Skeletal muscle cell (primary cell): ENCODE results near the gene BNIP5.
"Not testable (repeated sequence)": the region's sequence is repeated elsewhere in the genome, so short reads cannot be mapped to it uniquely, and the experiment has no call there.

Source experiments
- DNase-seq: peaks from one replicate; pipeline ENCODE4 v3.0.0-alpha.2; 2010; ENCODE audit warnings: low read depth
- H3K4me3 ChIP-seq: 2 replicates; pipeline ENCODE4 v1.5.1; 2011; ENCODE audit warnings: low read depth, mild to moderate bottlenecking, control low read depth, low read length, moderate library complexity

BNIP5 gene

DNA sequence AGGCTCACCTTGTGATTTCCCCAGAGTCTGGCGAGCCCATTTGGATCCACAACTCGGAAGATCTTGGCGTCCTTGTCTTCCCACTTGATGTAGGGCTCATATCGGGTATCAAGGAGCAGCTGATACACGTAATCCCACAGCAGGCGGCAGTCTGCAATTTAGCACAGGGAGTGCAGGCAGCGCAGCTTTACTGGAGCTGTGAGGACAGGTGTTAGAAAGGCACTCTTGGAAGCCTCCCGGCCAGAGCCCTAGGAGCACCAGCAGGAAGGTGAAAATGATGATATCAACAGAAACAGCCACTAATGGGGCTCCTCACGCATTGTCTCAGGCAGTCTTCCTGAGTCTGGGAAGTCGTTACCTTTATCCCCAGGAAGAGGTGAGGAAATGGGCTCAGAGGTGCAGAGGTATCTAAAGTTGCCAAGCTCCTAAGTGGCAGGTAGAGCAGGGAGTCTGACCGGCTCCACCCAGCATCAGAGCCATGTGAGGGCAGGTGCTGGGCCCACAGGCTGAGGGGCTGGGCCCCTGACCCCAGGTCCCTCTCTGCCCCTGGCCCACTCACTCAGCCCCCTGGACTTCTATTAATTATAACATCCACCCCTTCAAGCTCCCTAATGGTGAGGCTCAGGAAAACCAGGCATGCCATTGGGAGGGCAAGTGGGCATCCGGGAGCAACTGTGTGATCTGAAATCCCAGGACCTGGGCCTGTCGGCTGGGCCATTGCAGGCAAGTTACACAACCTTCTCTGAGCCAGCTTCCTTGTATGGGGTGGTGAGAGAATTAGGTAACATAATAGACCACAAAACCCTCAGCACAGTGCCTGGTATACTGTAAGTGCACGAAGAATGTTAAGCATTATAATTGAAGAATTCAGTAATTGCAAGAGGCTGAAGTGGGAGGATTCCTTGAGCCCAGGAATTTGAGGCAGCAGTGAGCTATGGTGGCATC is 32.5 kb upstream of the BNIP5 start:
- H3K4me3 ChIP-seq = no peak overlapping the region
- DNase-seq = peak; percentile 39

DNA sequence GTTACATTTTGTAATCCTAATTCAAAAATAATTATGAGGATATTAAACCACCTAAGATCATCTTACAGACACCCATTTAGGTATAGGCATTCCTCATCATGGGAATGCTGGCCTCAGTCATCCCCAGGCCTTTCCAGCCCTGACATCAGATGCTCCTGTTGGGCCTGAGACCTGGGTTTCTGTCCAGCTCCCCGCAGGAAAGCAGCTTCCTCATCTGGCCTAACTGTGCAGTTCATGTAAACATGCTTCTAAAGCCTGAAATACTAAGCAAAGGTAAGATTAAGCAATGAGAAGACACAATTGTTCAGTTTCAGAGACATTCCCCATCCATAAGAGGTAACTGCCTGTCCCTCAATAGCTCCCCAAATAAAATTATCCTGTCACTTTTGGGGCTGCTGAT is 31.7 kb upstream of the BNIP5 start:
- DNase-seq = no peak
- H3K4me3 ChIP-seq = no peak overlapping the region

DNA sequence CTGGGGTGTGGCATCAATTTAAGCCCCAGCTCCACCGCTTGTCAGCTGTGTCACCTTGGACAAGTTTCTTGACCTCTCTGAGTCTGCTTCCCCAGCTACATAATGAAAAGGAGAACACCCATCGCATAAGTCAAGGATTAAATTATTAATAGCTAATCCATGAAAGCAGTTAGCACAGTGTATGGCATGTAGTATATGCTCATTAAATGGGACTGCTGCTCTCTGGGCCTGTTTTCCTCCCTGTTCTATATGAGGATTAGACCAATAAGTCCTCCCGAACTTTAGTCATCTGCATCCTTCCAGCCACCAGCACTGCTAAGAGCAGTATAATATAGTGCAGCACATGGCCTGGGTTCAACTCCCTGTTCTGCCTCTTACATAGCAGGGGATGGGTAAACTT is 31.1 kb upstream of the BNIP5 start:
- H3K4me3 ChIP-seq = no peak overlapping the region
- no peak for DNase-seq

DNA sequence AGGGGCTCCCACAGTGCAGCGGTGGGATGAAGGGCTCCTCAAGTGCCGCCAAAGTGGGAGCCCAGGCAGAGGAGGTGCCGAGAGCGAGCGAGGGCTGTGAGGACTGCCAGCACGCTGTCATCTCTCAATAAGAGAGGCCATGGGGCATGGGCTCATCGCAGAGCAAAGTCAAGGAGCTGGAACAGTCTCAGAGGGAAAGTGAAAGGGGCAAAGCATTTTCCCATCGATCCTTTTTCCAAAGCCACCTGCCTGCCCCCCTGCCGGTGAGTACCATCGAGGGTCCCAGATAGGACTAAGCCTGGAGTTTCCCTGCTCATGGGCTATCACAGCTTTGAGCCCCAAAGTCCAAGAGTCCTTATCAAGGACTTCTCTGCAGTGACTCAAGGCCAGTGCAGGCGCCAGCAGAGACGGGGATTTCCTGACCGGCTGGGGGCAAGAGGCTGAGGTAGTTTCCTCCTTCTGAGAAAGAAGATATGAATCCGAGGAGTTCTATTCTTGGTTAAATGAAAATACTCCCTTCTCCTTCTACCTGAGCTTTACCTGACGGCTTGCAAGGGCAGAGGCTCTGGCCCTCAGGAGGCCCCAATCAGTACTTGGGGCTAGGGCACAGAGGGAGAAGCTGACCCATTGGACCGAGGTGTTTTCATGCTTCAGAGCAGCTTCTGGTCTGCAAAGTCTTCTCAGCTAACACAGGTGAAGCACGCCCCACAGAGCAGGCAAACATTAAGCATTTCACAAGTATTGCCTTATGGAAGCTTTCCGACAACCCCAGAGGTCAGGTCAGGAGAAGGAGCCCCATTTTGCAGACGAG is 28.2 kb upstream of the BNIP5 start:
- H3K4me3 ChIP-seq = no peak overlapping the region
- no peak for DNase-seq

DNA sequence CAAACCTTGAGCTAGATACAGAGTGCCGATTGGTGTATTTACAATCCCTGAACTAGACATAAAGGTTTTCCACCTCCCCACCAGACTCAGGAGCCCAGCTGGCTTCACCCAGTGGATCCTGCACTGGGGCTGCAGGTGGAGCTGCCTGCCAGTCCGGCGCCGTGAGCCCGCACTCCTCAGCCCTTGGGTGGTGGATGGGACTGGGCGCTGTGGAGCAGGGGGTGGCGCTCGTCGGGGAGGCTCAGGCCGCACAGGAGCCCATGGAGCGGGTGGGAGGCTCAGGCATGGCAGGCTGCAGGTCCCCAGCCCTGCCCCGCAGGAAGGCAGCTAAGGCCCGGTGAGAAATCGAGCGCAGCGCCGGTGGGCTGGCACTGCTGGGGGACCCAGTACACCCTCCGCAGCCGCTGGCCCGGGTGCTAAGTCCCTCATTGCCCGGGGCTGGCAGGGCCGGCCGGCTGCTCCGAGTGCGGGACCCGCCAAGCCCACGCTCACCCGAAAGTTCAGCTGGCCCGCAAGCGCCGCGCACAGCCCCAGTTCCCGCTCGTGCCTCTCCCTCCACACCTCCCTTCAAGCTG is 27.5 kb upstream of the BNIP5 start:
- not testable (repeated sequence) for H3K4me3 ChIP-seq, DNase-seq

DNA sequence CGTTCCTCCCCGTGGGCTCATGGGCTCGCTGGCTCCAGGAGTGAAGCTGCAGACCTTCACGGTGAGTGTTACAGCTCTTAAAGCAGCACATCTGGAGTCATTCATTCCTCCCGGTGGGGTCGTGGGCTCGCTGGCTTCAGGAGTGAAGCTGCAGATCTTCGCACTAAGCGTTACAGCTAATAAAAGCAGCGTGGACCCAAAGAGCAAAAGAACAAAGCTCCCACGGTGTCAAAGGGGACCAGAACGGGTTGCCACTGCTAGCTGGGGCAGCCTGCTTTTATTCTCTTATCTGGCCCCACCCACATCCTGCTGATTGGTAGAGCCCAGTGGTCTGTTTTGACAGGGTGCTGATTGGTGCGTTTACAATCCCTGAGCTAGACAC is 26.7 kb upstream of the BNIP5 start:
- DNase-seq, H3K4me3 ChIP-seq: not testable (repeated sequence)

DNA sequence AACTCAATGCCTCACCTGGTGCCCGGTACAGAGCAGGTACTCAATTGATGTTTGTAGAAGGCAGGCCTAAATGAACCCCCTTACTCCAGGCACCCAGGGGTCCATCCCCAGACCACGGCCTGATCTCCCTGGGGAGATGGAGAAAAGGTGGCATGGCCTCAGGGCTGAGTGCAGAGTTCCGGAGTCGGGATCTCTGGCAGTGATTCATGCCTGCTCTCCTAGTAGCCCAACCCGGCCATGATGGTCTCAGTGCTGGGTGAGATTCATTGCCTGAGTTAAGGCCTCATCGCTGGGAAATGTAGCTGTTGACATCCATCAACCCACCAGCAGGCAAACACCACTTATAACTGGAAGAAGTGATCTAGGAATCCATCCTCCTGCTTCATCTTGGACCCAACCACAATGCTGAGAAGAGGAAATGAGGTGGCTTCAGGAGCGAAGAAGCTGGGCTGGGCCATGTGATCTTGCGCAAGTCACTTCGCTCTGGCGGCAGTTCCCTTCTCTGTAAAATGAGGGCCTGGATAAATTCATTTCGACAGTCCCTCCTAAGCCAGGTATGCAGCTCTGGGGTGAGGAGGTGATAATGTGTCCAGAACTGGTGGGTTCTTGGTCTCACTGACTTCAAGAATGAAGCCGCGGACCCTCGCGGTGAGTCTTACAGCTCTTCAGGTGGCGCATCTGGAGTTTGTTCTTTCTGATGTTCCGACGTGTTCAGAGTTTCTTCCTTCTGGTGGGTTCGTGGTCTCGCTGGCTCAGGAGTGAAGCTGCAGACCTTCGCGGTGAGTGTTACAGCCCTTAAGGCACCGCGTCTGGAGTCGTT is 26.1 kb upstream of the BNIP5 start:
- H3K4me3 ChIP-seq = no peak overlapping the region
- DNase-seq = no peak

DNA sequence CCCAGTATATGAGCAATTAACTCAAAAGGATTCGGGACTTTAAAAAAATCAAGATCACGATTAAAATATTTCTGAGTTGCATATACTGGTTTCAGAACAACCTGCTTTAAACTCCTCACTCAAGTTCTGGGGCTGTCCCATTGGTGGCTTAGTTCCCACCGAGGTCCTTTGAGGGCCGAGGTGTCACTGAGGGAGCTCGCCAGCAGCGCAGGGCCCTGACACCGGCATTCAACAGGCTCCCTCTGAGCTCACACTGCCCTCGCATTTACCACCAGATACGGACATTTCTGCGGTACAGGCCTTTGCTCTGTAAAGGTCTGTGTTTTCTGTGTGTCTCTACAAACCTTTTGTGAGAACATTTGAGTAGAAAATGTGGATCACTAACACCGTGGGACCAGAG is 24.4 kb upstream of the BNIP5 start:
- H3K4me3 ChIP-seq = no peak overlapping the region
- DNase-seq = no peak

DNA sequence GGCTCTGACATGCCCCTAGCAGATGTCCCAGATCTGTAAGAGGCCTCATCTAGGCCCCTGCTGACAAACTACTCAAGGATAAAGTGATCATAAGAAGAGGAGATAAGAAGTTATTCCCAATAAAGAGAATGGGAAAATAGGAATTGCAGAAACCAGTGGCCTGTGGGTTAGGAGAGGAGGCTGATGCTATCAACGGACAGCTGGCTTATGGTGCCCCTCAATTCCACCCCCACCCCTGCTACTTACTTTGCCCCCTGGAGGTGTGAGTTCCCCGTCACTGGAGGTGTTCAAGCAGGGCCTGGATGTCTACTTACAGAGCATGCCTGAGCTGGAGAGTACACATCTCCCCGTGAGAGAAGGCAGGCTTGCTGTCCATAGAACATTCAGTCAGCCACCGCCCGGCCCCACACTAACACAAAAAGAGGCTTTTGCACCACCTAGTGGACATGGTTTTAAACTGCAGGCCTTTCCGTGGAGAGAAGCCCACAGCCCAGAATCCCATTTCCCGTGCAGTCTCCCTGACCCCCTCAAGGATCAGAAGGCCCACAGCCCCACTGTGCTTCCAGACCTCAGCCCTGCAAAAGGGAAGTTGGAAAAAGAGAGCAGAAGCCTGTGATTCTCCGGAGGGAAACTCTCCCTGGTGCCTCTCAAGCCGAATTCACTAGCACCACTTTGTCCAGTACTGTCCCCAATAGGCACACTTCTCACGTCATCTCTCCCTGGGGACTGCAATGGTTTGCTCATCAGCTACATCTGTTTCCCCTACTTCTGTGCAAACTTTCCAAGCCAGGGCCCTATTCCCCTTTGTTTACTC is 23.8 kb upstream of the BNIP5 start:
- DNase-seq = no peak
- no peak overlapping the region for H3K4me3 ChIP-seq

DNA sequence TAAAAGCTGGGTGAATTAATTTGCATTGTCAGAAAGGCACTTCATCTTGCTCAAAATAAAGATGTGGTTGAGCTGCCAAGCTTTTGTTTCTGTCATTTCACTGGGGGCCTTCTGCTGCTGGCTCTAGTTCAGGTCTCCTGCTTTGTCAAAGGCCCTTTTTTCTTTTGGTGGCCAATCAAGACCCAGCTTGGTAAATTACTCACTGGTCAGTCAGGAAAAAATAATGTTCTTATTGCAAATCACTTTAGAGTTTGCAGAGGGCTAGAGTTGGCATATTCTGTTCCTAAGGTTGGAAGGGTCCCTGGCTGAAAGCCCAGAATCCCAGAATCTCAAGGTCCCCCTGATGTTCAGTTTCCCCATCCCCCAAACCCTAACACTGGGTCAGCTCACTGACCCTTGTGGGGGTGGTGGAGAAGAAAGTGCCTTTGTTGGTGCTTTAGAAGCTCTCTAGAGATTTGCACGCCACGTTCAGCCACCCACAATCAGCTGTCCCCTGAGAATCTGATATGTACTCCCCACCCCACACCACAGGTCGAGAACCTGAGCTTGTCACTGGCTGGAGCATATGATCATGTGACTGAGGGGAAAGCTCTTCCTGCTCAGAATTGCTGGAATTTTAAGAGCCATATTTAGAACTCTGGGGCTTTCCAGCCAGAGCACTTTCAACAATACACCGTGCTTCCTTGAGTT is 21.7 kb upstream of the BNIP5 start:
- DNase-seq = no peak
- no peak overlapping the region for H3K4me3 ChIP-seq

DNA sequence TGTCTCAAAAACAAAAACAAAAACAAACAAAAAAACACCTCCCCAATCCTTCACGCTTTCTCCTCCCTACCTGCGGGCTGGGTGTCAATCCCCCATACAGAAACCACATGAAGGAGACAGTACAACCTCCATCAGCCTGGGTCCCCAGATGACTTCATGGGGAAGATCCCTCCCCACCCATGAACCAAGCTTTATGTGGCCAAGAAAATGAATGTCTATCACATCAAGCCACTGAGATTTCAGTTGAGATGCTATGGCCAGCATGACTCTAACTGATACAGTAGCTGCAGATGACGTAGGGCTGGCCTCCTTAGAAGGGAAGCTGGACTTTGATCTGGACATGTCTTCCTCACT is 21.2 kb upstream of the BNIP5 start:
- no peak for DNase-seq
- no peak overlapping the region for H3K4me3 ChIP-seq

DNA sequence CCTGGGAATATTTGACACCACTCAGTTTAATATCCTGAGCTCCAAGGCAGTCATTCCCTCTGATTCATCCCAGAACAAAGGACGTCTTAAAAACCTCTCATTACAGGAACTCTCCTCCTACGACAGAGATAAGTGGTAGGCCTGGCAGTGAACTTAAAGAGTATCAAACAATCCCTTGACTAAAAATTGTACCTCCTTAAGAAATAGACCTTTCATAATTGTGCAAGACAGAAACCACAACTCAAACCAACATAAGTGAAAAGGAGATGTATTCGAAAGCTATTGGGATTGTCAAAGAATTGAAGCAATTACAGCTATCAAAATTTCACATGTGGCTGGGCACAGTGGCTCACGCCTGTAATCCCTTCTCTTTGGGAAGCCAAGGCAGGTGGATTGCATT is 19.1 kb upstream of the BNIP5 start:
- DNase-seq = no peak
- no peak overlapping the region for H3K4me3 ChIP-seq

DNA sequence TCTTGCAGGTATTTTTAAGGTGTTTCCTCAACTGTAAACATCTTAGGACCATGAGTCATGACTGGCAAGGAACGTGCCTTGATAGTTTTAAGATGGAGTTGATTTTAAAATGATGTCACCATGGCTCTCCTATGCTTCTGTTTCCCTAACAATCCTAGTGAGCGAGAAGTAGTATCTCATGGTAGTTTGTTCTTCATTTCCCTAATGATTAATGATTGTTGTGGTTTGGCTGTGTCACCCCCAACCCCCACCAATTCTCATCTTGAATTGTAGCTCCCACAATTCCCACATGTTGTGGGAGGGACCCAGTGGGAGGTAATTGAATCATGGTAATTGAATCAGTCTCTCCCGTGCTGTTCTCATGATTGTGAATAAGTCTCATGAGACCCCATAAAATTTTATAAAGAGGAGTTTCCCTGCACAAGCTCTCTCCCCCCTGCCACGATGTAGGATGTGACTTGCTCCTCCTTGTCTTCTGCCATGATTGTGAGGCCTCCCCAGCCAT is 16.8 kb upstream of the BNIP5 start:
- no peak for DNase-seq

DNA sequence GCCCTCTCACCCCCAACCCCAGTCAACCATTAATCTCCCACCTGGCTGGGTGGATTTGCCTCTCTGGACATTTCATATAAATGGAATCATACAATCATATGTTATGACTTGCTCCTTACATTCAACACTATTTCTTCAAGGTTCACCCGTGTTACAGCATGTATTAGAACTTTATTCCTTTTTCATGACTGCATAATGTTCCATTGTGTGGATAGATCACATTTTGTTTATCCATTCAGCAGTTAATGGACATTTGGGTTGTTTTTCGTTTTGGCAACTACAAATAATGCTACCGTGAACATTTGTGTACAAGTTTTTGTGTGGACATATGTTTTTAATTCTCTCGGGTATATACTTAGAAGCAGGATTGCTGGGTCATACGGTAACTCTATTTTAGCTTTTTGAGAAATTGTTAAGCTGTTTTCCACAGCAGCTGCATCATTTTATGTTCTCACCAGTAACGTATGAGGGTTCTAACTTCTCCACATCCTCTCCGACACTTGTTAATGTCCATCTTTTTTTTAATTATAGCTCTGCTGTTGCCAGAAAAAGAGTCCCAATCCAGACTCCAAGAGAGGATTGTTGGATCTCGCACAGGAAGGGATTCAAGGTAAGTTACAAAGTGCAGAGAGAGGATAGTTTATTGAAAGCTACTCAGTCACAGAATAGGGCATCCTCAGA is 15.9 kb upstream of the BNIP5 start:
- no peak overlapping the region for H3K4me3 ChIP-seq
- DNase-seq = no peak

More for the DNA sequence above, 16.8 kb upstream of the BNIP5 start:
- H3K4me3 ChIP-seq = no peak overlapping the region

DNA sequence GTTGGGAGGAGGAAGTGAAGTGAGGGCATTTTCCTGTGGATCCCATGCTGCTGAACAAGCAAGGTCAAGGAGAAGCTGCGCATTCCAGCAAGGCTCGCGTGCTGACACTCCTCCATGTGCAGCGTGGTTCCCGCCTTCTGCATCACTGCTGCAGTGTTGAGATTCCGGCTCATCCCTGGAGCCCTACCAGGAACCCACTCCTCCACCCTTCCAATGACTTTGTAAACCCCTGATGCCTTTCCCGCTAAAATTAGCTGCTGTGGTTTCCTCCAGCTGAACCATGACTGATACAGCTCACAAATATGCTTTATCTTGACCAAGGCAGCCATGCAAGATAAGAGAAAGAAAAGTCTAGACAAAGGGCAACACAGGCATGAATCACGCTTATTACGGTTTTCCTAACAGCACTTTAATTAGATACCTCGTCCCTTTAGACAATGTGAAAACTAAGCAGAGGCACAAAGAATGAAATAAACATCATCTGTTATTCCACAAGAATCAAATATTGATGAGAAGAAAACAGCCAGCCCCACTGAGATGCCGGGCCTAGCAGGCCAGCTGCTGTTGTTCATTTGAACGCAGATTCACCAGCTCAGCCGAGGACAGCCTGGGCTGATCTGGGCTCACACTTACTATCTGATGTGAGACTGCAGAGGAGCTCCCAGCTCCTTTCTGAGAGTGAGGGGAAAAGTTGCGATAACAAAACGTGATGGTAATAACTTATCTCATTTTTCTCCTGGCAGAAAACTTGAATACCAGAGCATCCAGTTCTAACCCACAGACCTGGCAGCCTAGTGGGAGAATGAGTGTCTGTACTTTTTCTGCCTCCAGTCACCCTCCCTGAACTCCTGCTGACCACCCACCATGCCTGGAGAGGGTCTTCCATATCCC is 14.2 kb upstream of the BNIP5 start:
- no peak for DNase-seq
- H3K4me3 ChIP-seq = no peak overlapping the region

DNA sequence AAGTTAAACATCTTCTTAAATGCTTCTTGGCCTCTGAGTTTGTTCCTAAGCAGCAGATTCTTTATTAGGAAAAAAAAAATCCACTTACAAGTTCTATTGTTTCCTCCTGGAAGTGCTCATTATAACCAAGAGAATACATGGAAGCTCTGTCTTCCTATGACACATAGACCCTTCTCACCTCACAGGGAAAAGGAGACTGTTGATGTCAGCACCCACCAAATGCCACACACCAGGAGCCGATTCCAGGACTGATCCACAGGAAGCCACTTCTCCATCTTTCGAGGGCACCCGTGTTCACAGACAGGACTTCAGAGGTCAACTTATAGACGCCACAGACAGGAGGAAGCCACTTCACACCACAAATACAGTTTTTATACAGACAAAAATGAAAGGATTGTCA is 13.4 kb upstream of the BNIP5 start:
- no peak for DNase-seq

DNA sequence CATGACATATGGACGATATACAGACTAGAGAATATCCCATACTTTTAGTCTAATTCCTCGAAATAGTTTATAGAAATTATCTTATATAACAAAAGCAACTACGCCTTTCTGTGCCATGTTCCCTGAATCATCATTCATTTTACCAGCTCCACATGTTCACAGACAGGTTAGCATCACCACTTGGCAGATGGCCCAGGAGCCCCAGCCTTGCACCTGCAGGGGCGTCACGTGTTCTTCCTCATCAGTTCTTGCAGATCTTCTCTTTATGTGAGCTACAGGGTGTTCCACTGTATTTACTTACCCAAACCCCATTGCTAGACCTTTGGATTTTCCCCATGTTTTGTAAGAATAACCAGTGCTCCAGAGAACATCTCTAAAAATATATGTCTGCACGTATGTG is 12.6 kb upstream of the BNIP5 start:
- DNase-seq = no peak
- H3K4me3 ChIP-seq = no peak overlapping the region

More for the DNA sequence above, 13.4 kb upstream of the BNIP5 start:
- no peak overlapping the region for H3K4me3 ChIP-seq
